ENCODE results near the gene KAZALD1.

GRCh38 chr10:101069441-101069840 is 7.7 kb downstream of the KAZALD1 start:
- TF ChIP-seq CTCF (IDR thresholded peaks at IDR 0.05): no peak
- no peak for TF ChIP-seq POLR2AphosphoS5 (IDR thresholded peaks at IDR 0.05)
- TF ChIP-seq POLR2A (IDR thresholded peaks at IDR 0.05; ENCODE audit: low read depth): no peak
- TF ChIP-seq EP300 (IDR thresholded peaks at IDR 0.05): no peak
